HEK293T (cell line): ENCODE results near the gene NOD2.

Experiments
- CTCF ChIA-PET: fragments of 350-600 bp; formaldehyde crosslinking; extraction: SDS; loops from one replicate; lab custom pipeline; 2021; ENCODE audit warnings: antibody characterized with exemption, inconsistent platforms; lab: Yijun Ruan, JAX
- POLR2A ChIA-PET: fragments of 350-600 bp; formaldehyde crosslinking; extraction: SDS; loops from one replicate; lab custom pipeline; 2020; ENCODE audit warnings: antibody characterized with exemption, inconsistent platforms; lab: Yijun Ruan, JAX
- DNase-seq: peaks from one replicate; pipeline ENCODE4 v3.0.0; 2012; ENCODE audit warnings: mixed read lengths; ENCODE audit errors: extremely low spot score
- ARNT ChIP-seq: fragments of 450-650 bp; IDR thresholded peaks from 2 replicates; pipeline ENCODE4 v1.6.1; 2017; ENCODE audit warnings: mild to moderate bottlenecking
- CTBP1 ChIP-seq: fragments of 450-650 bp; IDR thresholded peaks from 2 replicates; pipeline ENCODE4 v1.6.1; 2016; ENCODE audit warnings: borderline replicate concordance
- ELF4 ChIP-seq: fragments of 450-650 bp; IDR thresholded peaks from 2 replicates; pipeline ENCODE4 v1.6.1; 2017; ENCODE audit warnings: antibody characterized with exemption
- HDGF ChIP-seq: fragments of 450-650 bp; IDR thresholded peaks from 2 replicates; pipeline ENCODE4 v1.6.1; 2017; ENCODE audit warnings: antibody characterized with exemption, borderline replicate concordance
- L3MBTL2 ChIP-seq: fragments of 450-650 bp; conservative IDR thresholded peaks from 2 replicates; pipeline ENCODE4 v1.6.1; 2016; ENCODE audit warnings: mild to moderate bottlenecking
- NFRKB ChIP-seq: fragments of 450-650 bp; IDR thresholded peaks from 2 replicates; pipeline ENCODE4 v1.6.1; 2016; ENCODE audit warnings: mild to moderate bottlenecking, moderate library complexity
- SP1 ChIP-seq: fragments of 450-650 bp; IDR thresholded peaks from 2 replicates; pipeline ENCODE4 v1.6.1; 2017
- SUZ12 ChIP-seq: fragments of 450-650 bp; IDR thresholded peaks from 2 replicates; pipeline ENCODE4 v1.6.1; 2016; ENCODE audit warnings: mild to moderate bottlenecking
- TARDBP ChIP-seq: fragments of 450-650 bp; IDR thresholded peaks from 2 replicates; pipeline ENCODE4 v1.6.1; 2016
- ZNF384 ChIP-seq: fragments of 450-650 bp; IDR thresholded peaks from 2 replicates; pipeline ENCODE4 v1.6.1; 2016

NOD2 gene

GRCh38 chr16:50781518-50781917, 88.1 kb downstream of the NOD2 start:
- TF ChIP-seq ELF4 (no peak), ZNF384 (no peak), SUZ12 (no peak), HDGF (no peak), NFRKB (no peak), CTBP1 (no peak), TARDBP (no peak), ARNT (no peak), L3MBTL2 (no peak), SP1 (no peak)
- ChIA-PET CTCF (no interaction called here), POLR2A (no interaction called here)
- no peak for DNase-seq
